GM12878 (cell line): ENCODE results near the gene CAMK1.

Experiments used
- CREB1 ChIP-seq: IDR thresholded peaks from 2 replicates; pipeline ENCODE4 v1.6.1; 2012; ENCODE audit warnings: low read depth, mild to moderate bottlenecking, inconsistent platforms
- FOS ChIP-seq: IDR thresholded peaks from 3 replicates; pipeline ENCODE4 v1.6.1; 2011; ENCODE audit warnings: borderline replicate concordance; ENCODE audit not compliant: insufficient read length; ENCODE audit errors: extremely low read depth
- LARP7 ChIP-seq: fragments of 450-650 bp; IDR thresholded peaks from 2 replicates; pipeline ENCODE4 v1.6.1; 2017; ENCODE audit warnings: mild to moderate bottlenecking
- NFYA ChIP-seq: IDR thresholded peaks from 2 replicates; pipeline ENCODE4 v1.6.1; 2011; ENCODE audit warnings: low read depth, mild to moderate bottlenecking, low read length, improper control_type of control experiment, borderline replicate concordance
- PAX5 ChIP-seq: IDR thresholded peaks from 2 replicates; pipeline ENCODE4 v1.6.1; 2011; ENCODE audit warnings: low read depth, low read length, borderline replicate concordance
- ZNF207 ChIP-seq: fragments of 450-650 bp; IDR thresholded peaks from 2 replicates; pipeline ENCODE4 v1.6.1; 2014; ENCODE audit warnings: antibody characterized with exemption, mild to moderate bottlenecking, borderline replicate concordance
- TF ChIP-seq, protein P1 (sequence below): fragments of 450-650 bp; IDR thresholded peaks from 2 replicates; pipeline ENCODE4 v1.6.1; 2016; ENCODE audit warnings: mild to moderate bottlenecking
- TF ChIP-seq, protein P2 (sequence below), 3 experiments: IDR thresholded peaks in 2 of 3; conservative IDR thresholded peaks in 1 of 3; 2 replicates each; pipeline ENCODE4 v1.5.1; 2011; ENCODE audit warnings: low read depth in 3 of 3, low read length in 3 of 3, mild to moderate bottlenecking in 3 of 3, control low read depth in 2 of 3, moderate library complexity in 2 of 3, inconsistent platforms in 1 of 3, mixed read lengths in 1 of 3; ENCODE audit not compliant: control insufficient read depth in 2 of 3, insufficient read depth in 1 of 3; ENCODE audit errors: extremely low read depth in 1 of 3
- TF ChIP-seq, protein P3 (sequence below): fragments of 450-650 bp; IDR thresholded peaks from 2 replicates; pipeline ENCODE4 v1.6.1; 2017; ENCODE audit warnings: mild to moderate bottlenecking
- TF ChIP-seq, protein P4 (sequence below): fragments of 450-650 bp; IDR thresholded peaks from 2 replicates; pipeline ENCODE4 v1.6.1; 2017; ENCODE audit warnings: mild to moderate bottlenecking, moderate library complexity

GRCh38 chr3:9750556-9751411 lies 19.0 kb downstream of the CAMK1 start:
- TF ChIP-seq, protein P1, sequence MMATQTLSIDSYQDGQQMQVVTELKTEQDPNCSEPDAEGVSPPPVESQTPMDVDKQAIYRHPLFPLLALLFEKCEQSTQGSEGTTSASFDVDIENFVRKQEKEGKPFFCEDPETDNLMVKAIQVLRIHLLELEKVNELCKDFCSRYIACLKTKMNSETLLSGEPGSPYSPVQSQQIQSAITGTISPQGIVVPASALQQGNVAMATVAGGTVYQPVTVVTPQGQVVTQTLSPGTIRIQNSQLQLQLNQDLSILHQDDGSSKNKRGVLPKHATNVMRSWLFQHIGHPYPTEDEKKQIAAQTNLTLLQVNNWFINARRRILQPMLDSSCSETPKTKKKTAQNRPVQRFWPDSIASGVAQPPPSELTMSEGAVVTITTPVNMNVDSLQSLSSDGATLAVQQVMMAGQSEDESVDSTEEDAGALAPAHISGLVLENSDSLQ = no peak
- TF ChIP-seq PAX5 (no peak), NFYA (no peak), CREB1 (no peak), LARP7 (no peak), FOS (no peak), ZNF207 (no peak)
- TF ChIP-seq, protein P2, sequence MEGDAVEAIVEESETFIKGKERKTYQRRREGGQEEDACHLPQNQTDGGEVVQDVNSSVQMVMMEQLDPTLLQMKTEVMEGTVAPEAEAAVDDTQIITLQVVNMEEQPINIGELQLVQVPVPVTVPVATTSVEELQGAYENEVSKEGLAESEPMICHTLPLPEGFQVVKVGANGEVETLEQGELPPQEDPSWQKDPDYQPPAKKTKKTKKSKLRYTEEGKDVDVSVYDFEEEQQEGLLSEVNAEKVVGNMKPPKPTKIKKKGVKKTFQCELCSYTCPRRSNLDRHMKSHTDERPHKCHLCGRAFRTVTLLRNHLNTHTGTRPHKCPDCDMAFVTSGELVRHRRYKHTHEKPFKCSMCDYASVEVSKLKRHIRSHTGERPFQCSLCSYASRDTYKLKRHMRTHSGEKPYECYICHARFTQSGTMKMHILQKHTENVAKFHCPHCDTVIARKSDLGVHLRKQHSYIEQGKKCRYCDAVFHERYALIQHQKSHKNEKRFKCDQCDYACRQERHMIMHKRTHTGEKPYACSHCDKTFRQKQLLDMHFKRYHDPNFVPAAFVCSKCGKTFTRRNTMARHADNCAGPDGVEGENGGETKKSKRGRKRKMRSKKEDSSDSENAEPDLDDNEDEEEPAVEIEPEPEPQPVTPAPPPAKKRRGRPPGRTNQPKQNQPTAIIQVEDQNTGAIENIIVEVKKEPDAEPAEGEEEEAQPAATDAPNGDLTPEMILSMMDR (IDR thresholded peaks at IDR 0.05 in 2 of 3, conservative IDR thresholded peaks at IDR 0.05 in 1 of 3; ENCODE audit: control insufficient read depth in 2 of 3, extremely low read depth in 1 of 3, insufficient read depth in 1 of 3, low read depth in 3 of 3, low read length in 3 of 3) = no peak
- TF ChIP-seq, protein P3, sequence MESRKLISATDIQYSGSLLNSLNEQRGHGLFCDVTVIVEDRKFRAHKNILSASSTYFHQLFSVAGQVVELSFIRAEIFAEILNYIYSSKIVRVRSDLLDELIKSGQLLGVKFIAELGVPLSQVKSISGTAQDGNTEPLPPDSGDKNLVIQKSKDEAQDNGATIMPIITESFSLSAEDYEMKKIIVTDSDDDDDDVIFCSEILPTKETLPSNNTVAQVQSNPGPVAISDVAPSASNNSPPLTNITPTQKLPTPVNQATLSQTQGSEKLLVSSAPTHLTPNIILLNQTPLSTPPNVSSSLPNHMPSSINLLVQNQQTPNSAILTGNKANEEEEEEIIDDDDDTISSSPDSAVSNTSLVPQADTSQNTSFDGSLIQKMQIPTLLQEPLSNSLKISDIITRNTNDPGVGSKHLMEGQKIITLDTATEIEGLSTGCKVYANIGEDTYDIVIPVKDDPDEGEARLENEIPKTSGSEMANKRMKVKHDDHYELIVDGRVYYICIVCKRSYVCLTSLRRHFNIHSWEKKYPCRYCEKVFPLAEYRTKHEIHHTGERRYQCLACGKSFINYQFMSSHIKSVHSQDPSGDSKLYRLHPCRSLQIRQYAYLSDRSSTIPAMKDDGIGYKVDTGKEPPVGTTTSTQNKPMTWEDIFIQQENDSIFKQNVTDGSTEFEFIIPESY = no peak
- TF ChIP-seq, protein P4, sequence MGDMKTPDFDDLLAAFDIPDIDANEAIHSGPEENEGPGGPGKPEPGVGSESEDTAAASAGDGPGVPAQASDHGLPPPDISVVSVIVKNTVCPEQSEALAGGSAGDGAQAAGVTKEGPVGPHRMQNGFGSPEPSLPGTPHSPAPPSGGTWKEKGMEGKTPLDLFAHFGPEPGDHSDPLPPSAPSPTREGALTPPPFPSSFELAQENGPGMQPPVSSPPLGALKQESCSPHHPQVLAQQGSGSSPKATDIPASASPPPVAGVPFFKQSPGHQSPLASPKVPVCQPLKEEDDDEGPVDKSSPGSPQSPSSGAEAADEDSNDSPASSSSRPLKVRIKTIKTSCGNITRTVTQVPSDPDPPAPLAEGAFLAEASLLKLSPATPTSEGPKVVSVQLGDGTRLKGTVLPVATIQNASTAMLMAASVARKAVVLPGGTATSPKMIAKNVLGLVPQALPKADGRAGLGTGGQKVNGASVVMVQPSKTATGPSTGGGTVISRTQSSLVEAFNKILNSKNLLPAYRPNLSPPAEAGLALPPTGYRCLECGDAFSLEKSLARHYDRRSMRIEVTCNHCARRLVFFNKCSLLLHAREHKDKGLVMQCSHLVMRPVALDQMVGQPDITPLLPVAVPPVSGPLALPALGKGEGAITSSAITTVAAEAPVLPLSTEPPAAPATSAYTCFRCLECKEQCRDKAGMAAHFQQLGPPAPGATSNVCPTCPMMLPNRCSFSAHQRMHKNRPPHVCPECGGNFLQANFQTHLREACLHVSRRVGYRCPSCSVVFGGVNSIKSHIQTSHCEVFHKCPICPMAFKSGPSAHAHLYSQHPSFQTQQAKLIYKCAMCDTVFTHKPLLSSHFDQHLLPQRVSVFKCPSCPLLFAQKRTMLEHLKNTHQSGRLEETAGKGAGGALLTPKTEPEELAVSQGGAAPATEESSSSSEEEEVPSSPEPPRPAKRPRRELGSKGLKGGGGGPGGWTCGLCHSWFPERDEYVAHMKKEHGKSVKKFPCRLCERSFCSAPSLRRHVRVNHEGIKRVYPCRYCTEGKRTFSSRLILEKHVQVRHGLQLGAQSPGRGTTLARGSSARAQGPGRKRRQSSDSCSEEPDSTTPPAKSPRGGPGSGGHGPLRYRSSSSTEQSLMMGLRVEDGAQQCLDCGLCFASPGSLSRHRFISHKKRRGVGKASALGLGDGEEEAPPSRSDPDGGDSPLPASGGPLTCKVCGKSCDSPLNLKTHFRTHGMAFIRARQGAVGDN = no peak
